Endothelial cell of umbilical vein (primary cell): ENCODE data around the gene C22orf42. TPM values are rescaled to one million over a fixed set of nuclear protein-coding genes. Genes with fewer than 3 reads are reported as not detected.

Source experiments
- Bru-seq: library from RNA; stranded (reverse); fragments of 400-500 nt; gene quantifications from one replicate; lab custom pipeline; 2021; lab: Mats Ljungman, UMichigan
- BruChase-seq, 2 experiments: library from RNA; stranded (reverse); fragments of 400-500 nt; gene quantifications; one replicate each; lab custom pipeline; 2021; lab: Mats Ljungman, UMichigan
- BruUV-seq: library from RNA; stranded (reverse); fragments of 400-500 nt; replicated peaks from 2 replicates; lab custom pipeline; 2021; lab: Mats Ljungman, UMichigan
- CTCF ChIA-PET: fragments of 300-600, 350-600 bp; sonication (Branson Sonifier 250); formaldehyde crosslinking; loops from one replicate; lab custom pipeline; 2021; ENCODE audit warnings: antibody characterized with exemption, inconsistent platforms; lab: Charles Lee
- POLR2A ChIA-PET: fragments of 300-600, 350-600 bp; sonication (Branson Sonifier 250); formaldehyde crosslinking; loops from one replicate; lab custom pipeline; 2021; ENCODE audit warnings: antibody characterized with exemption, inconsistent platforms; lab: Charles Lee
- DNase-seq: peaks from one replicate; pipeline ENCODE4 v3.0.0-alpha.2; 2011; ENCODE audit warnings: low read depth, low spot score
- FAIRE-seq: peaks from 2 replicates; lab custom pipeline; 2011; peaks lifted over from hg19 to GRCh38; lab: Jason Lieb, UNC
- H2AFZ ChIP-seq: 2 replicates; pipeline ENCODE4 v1.6.0; 2012; ENCODE audit warnings: low read depth, low read length, control low read depth, inconsistent platforms
- H3K27ac ChIP-seq: 2 replicates; pipeline ENCODE4 v1.5.1; 2011; ENCODE audit warnings: low read depth, mild to moderate bottlenecking, control low read depth, low read length, moderate library complexity; ENCODE audit not compliant: insufficient read depth
- H3K27me3 ChIP-seq, 2 experiments: 2 replicates each; pipeline versions ENCODE4 v1.6.0 to v1.6.1; 2011; ENCODE audit warnings: low read length in 2 of 2, mixed read lengths in 1 of 2; ENCODE audit not compliant: control insufficient read depth in 2 of 2, insufficient read depth in 2 of 2
- H3K36me3 ChIP-seq, 2 experiments: 2 replicates in 1 of 2; 3 replicates in 1 of 2; pipeline ENCODE4 v1.5.1; 2011; ENCODE audit warnings: low read length in 2 of 2, mild to moderate bottlenecking in 1 of 2, moderate library complexity in 1 of 2; ENCODE audit not compliant: control insufficient read depth in 2 of 2, insufficient read depth in 2 of 2; ENCODE audit errors: extremely low read depth in 1 of 2
- H3K4me1 ChIP-seq: 3 replicates; pipeline ENCODE4 v1.5.1; 2011; ENCODE audit warnings: mild to moderate bottlenecking, low read length; ENCODE audit not compliant: control insufficient read depth, insufficient read depth; ENCODE audit errors: extremely low read depth
- H3K4me2 ChIP-seq: 2 replicates; pipeline ENCODE4 v1.6.1; 2011; ENCODE audit warnings: low read length, control low read depth, mixed read lengths; ENCODE audit not compliant: insufficient read depth
- H3K4me3 ChIP-seq, 3 experiments: fragments of 200-600 bp in 1 of 3; sonication (generic), shearing (Covaris generic) in 1 of 3; replicated peaks in 1 of 3; 2 replicates each; pipeline ENCODE4 v1.5.1; 2011 to 2016; ENCODE audit warnings: control low read depth in 3 of 3, low read length in 3 of 3, mild to moderate bottlenecking in 2 of 3, inconsistent platforms in 1 of 3, low read depth in 1 of 3, moderate library complexity in 1 of 3; ENCODE audit not compliant: insufficient read depth in 1 of 3
- H3K79me2 ChIP-seq: 2 replicates; pipeline ENCODE4 v1.6.0; 2012; ENCODE audit warnings: low read length, inconsistent platforms; ENCODE audit not compliant: control insufficient read depth, insufficient read depth
- H3K9ac ChIP-seq: replicated peaks from 2 replicates; pipeline ENCODE3; 2011; ENCODE audit warnings: low read length, control low read depth; ENCODE audit not compliant: insufficient read depth; ENCODE audit errors: extremely low read depth
- H3K9me1 ChIP-seq: replicated peaks from 3 replicates; pipeline ENCODE4 v1.6.0; 2011; ENCODE audit warnings: mild to moderate bottlenecking, low read length; ENCODE audit not compliant: control insufficient read depth, insufficient read depth; ENCODE audit errors: extremely low read depth
- H3K9me3 ChIP-seq: replicated peaks from 2 replicates; pipeline ENCODE4 v1.5.1; 2012; ENCODE audit warnings: low read length, inconsistent platforms; ENCODE audit not compliant: control insufficient read depth, insufficient read depth
- H4K20me1 ChIP-seq: replicated peaks from 2 replicates; pipeline ENCODE3; 2011; ENCODE audit warnings: mild to moderate bottlenecking, low read length; ENCODE audit not compliant: control insufficient read depth, insufficient read depth; ENCODE audit errors: extremely low read depth
- EZH2 ChIP-seq: IDR thresholded peaks from 2 replicates; pipeline ENCODE4 v1.6.1; 2012; ENCODE audit warnings: borderline replicate concordance, low read depth, mild to moderate bottlenecking, moderate library complexity, low read length, inconsistent platforms; ENCODE audit not compliant: severe bottlenecking
- FOS ChIP-seq: IDR thresholded peaks from 2 replicates; pipeline ENCODE4 v1.6.1; 2011; ENCODE audit warnings: mild to moderate bottlenecking, low read length, moderate library complexity, borderline replicate concordance; ENCODE audit not compliant: insufficient read depth
- GATA2 ChIP-seq: IDR thresholded peaks from 2 replicates; pipeline ENCODE4 v1.7.0; 2011; ENCODE audit warnings: low read depth, mild to moderate bottlenecking, moderate library complexity, mixed read lengths, low read length; ENCODE audit not compliant: insufficient read length, insufficient read depth
- JUN ChIP-seq: IDR thresholded peaks from 2 replicates; pipeline ENCODE4 v1.6.1; 2011; ENCODE audit warnings: borderline replicate concordance, low read depth; ENCODE audit not compliant: insufficient read length, insufficient read depth
- MYC ChIP-seq: IDR thresholded peaks from one replicate; pipeline ENCODE4 v1.6.1; 2011; ENCODE audit warnings: mild to moderate bottlenecking, low read depth, low read length
- POLR2A ChIP-seq: IDR thresholded peaks from 2 replicates; pipeline ENCODE4 v1.6.1; 2012; ENCODE audit warnings: low read depth, mild to moderate bottlenecking, control low read depth, low read length
- POLR2AphosphoS5 ChIP-seq: IDR thresholded peaks from 2 replicates; pipeline ENCODE4 v1.6.1; 2012; ENCODE audit warnings: low read depth, mild to moderate bottlenecking, control low read depth, low read length, moderate library complexity; ENCODE audit not compliant: insufficient read depth
- dilution Hi-C: fragments of 300-500 bp; cut with MboI; formaldehyde crosslinking; loops from one replicate; pipeline ENCODE4 v1.15.0; 2019; ENCODE audit warnings: low sequenced_read_pairs; ENCODE audit not compliant: extremely low pct_ligation_motif_present
- intact Hi-C: fragments of 100-400 bp; cut with micrococcal nuclease; formaldehyde crosslinking; loops from one replicate; pipeline ENCODE4 v1.10.0; 2022
- long read RNA-seq: library from polyadenylated mRNA; stranded (forward); transcript quantifications from one replicate; pipeline ENCODE4 v2.0.0, GENCODE V29; 2021
- polyA minus RNA-seq, 3 experiments: library from RNA; depleted of rRNA, polyadenylated mRNA; stranded (reverse); fragments of >200 nt; gene quantifications; 1 replicate in 1 of 3; 2 replicates in 2 of 3; pipeline ENCODE4 v1.2.3, GENCODE V29; 2011
- polyA plus RNA-seq, 4 experiments: library from polyadenylated mRNA; depleted of rRNA in 3 of 4; stranded (reverse) in 3 of 4; unstranded in 1 of 4; fragments of >200 nt; gene quantifications; 2 replicates each; pipeline versions ENCODE4 v1.2.1 to v1.2.3, GENCODE V29; 2011 to 2012; ENCODE audit warnings: missing spikeins in 1 of 4
- total RNA-seq: library from RNA; stranded (reverse); gene quantifications from 2 replicates; pipeline ENCODE4 v1.2.3, GENCODE V29; 2021
- TF ChIP-seq, protein P1 (sequence below): IDR thresholded peaks from 2 replicates; pipeline ENCODE4 v1.6.1; 2011; ENCODE audit not compliant: insufficient read depth, insufficient read length
- TF ChIP-seq, protein P2 (sequence below), 2 donors: IDR thresholded peaks; 1 replicate in 1 of 2; 2 replicates in 1 of 2; pipeline ENCODE4 v1.5.1; 2011; ENCODE audit warnings: low read length in 2 of 2, mild to moderate bottlenecking in 2 of 2, moderate library complexity in 2 of 2, control low read depth in 1 of 2, inconsistent platforms in 1 of 2, low read depth in 1 of 2; ENCODE audit not compliant: insufficient read depth in 1 of 2; ENCODE audit errors: extremely low read depth in 1 of 2

C22orf42 gene, protein sequence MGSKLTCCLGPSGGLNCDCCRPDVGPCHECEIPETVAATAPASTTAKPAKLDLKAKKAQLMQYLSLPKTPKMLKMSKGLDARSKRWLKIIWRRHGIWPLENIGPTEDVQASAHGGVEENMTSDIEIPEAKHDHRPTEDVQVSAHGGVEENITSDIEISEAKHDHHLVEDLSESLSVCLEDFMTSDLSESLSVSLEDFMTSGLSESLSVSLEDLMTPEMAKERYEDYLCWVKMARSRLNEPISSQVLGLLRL
- total RNA-seq (not detected in 2 replicates), polyA plus RNA-seq (not detected in 2 replicates), polyA minus RNA-seq (not detected in 2 replicates), Bru-seq, nascent RNA (not detected), BruChase-seq, experiment 1, labeled RNA remaining after a 6-hour chase (not detected), BruChase-seq, experiment 2, labeled RNA remaining after a 2-hour chase (not detected)
- not detected in 2 replicates for polyA plus RNA-seq (2011; cell fraction: cytosol; rRNA removed)
- not detected in 2 replicates for polyA plus RNA-seq (2011; cell fraction: nucleus; rRNA removed)
- polyA plus RNA-seq (2012): not detected in 2 replicates
- not detected for polyA minus RNA-seq (2011; cell fraction: cytosol; rRNA and poly(A)+ RNA removed)
- polyA minus RNA-seq (2011; cell fraction: nucleus; rRNA and poly(A)+ RNA removed): not detected in 2 replicates
- long read RNA-seq: 0 reads

DNA sequence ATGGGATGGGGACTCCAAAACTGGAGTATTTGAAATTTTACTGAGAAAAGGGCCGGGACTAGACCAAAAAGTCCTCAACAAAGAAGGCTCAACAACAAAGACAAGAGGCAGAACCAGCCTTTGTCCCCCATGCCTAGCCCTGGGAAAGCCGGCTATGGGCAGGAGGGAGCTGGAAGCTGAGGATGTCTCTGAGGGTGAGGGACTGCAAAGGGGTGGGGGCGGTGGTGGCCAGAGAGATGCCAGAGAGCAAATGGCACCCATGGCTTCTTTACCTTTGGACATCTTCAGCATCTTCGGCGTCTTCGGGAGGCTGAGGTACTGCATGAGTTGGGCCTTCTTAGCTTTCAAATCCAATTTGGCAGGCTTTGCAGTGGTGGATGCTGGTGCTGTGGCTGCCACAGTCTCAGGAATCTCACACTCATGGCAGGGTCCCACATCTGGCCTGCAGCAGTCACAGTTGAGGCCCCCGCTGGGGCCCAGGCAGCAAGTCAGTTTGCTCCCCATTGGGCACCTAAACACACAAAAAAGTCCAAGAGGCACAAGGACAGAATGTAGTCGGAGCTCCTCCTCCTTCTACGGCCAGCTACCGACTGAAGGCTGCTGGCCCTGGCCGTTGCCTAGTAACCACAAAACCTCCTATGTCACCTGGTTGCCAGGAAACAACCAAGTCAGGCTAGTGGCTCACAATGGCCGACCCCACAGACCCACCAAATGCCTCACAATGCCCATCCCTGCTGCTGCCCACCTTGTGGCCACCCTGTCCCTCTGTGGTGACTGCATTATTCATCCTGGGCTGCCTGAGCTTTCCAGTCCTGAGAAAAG is at the start of gene C22orf42:
Gene C22orf42, minus strand, starts transcription at position 592 of the 822 bp plus-strand sequence. Its CDS starts 88 bp downstream, at position 504.
- Histone ChIP-seq H2AFZ (no peak within 1 kb of the TSS), H4K20me1 (no peaks in the 10 kb centered on the region)
- FAIRE-seq: no peak

More for the DNA sequence above, at the start of gene C22orf42:
- no peak for DNase-seq
- Histone ChIP-seq H3K4me2 (no peak within 1 kb of the TSS), H3K27ac (no peak within 1 kb of the TSS), H3K4me3 (no peak within 1 kb of the TSS), H3K79me2 (no peaks in the 10 kb centered on the region), H3K36me3 (no peaks in the 10 kb centered on the region), H3K4me1 (no peaks in the 10 kb centered on the region), H3K27me3 (peaks cover 0 to 4% of the 10 kb centered on the region in 2 experiments), H3K9me3 (no peaks in the 10 kb centered on the region), H3K9me1 (no peaks in the 10 kb centered on the region), H3K9ac (no peak within 1 kb of the TSS)
- intact Hi-C loops (no loop called here), dilution Hi-C loops (no loop called here)
- TF ChIP-seq JUN (no peak), GATA2 (no peak), EZH2 (no peak), FOS (no peak), POLR2AphosphoS5 (no peak), POLR2A (no peak), MYC (no peak)
- TF ChIP-seq, protein P1, sequence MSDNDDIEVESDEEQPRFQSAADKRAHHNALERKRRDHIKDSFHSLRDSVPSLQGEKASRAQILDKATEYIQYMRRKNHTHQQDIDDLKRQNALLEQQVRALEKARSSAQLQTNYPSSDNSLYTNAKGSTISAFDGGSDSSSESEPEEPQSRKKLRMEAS: no peak
- TF ChIP-seq, protein P2, sequence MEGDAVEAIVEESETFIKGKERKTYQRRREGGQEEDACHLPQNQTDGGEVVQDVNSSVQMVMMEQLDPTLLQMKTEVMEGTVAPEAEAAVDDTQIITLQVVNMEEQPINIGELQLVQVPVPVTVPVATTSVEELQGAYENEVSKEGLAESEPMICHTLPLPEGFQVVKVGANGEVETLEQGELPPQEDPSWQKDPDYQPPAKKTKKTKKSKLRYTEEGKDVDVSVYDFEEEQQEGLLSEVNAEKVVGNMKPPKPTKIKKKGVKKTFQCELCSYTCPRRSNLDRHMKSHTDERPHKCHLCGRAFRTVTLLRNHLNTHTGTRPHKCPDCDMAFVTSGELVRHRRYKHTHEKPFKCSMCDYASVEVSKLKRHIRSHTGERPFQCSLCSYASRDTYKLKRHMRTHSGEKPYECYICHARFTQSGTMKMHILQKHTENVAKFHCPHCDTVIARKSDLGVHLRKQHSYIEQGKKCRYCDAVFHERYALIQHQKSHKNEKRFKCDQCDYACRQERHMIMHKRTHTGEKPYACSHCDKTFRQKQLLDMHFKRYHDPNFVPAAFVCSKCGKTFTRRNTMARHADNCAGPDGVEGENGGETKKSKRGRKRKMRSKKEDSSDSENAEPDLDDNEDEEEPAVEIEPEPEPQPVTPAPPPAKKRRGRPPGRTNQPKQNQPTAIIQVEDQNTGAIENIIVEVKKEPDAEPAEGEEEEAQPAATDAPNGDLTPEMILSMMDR (IDR thresholded peaks at IDR 0.05; ENCODE audit: extremely low read depth in 1 of 2, insufficient read depth in 1 of 2, low read depth in 1 of 2, low read length in 2 of 2): no peak
- no TSS peak for BruUV-seq
- POLR2A ChIA-PET: no interaction called here
- CTCF ChIA-PET: no interaction called here
